SH-SY5Y (cell line): ENCODE measurements around the gene KCNK6.

Source experiments
- GATA2 ChIP-seq: IDR thresholded peaks from 2 replicates; pipeline ENCODE4 v1.6.1; 2011; ENCODE audit warnings: mild to moderate bottlenecking, low read depth, low read length
- GATA3 ChIP-seq: IDR thresholded peaks from 2 replicates; pipeline ENCODE4 v1.6.1; 2011; ENCODE audit warnings: low read depth, mild to moderate bottlenecking, low read length, moderate library complexity

GRCh38 chr19:38308926-38309614 is 10.6 kb upstream of the KCNK6 start:
- TF ChIP-seq GATA2 (no peak), GATA3 (no peak)
